GM18508 (cell line): ENCODE measurements around the gene C3.

ENCODE experiments used
- ATAC-seq: cut with Tn5 transposase; IDR thresholded peaks from one replicate; pipeline ENCODE4 v1.9.1; 2021; ENCODE audit warnings: moderate number of reproducible peaks; ENCODE audit not compliant: insufficient read depth, unreplicated experiment

C3 gene

GRCh38 chr19:6732803-6733337 is 12.4 kb upstream of the C3 start:
- no peak for ATAC-seq

GRCh38 chr19:6731822-6732221 is 11.4 kb upstream of the C3 start:
- ATAC-seq, result no peak

- no peak for ATAC-seq
Observed at GRCh38 chr19:6730941-6731670, 10.7 kb upstream of the C3 start.

- no peak for ATAC-seq
Observed at GRCh38 chr19:6730153-6730804, 9.8 kb upstream of the C3 start.

- ATAC-seq, result no peak
Observed at GRCh38 chr19:6729573-6730152, 9.2 kb upstream of the C3 start.

- no peak for ATAC-seq
Observed at GRCh38 chr19:6728346-6728745, 7.9 kb upstream of the C3 start.

GRCh38 chr19:6725513-6726231 is 5.2 kb upstream of the C3 start:
- ATAC-seq, result no peak

- no peak for ATAC-seq
Observed at GRCh38 chr19:6724631-6725492, 4.4 kb upstream of the C3 start.

GRCh38 chr19:6723738-6724137 is 3.3 kb upstream of the C3 start:
- no peak for ATAC-seq

- ATAC-seq, result no peak
Observed at GRCh38 chr19:6723108-6723618, 2.7 kb upstream of the C3 start.

GRCh38 chr19:6721773-6722172 is 1.3 kb upstream of the C3 start:
- ATAC-seq, result no peak

GRCh38 chr19:6721138-6721474 is 656 bp upstream of the C3 start:
- ATAC-seq, result no peak

GRCh38 chr19:6719992-6720368 is 470 bp downstream of the C3 start:
- ATAC-seq, result no peak

- ATAC-seq, result no peak
Observed at GRCh38 chr19:6719540-6719861, 949 bp downstream of the C3 start.

- no peak for ATAC-seq
Observed at GRCh38 chr19:6718741-6719539, 1.5 kb downstream of the C3 start.

- ATAC-seq, result no peak
Observed at GRCh38 chr19:6718111-6718740, 2.2 kb downstream of the C3 start.

- ATAC-seq, result no peak
Observed at GRCh38 chr19:6717441-6717971, 2.9 kb downstream of the C3 start.

GRCh38 chr19:6717036-6717435 is 3.4 kb downstream of the C3 start:
- ATAC-seq, result no peak

GRCh38 chr19:6716610-6716970 is 3.9 kb downstream of the C3 start:
- no peak for ATAC-seq
